Measurements from ENCODE around the gene TTLL11.

DNA sequence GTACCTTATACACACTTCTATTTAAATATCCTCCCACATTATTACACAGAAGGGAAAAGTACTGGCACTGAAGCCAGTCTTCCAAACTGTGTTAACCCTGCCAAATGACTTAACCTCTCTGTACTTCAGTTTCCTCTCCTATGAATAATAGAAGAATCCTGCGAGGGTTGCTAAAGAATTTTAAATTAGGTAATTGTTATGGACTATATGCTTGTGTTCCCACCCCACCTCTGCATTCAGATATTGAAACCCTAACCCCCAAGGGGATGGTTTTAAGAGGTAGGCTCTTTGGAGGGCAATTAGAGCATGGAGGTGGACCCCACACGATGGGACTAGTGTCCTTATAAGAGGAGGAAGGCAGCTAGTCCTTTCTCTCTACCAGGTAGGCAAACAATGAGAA lies 72.7 kb downstream of the TTLL11 start:
- TF ChIP-seq POLR2A (IDR thresholded peaks at IDR 0.05), result no peak
- TF ChIP-seq, protein P1, sequence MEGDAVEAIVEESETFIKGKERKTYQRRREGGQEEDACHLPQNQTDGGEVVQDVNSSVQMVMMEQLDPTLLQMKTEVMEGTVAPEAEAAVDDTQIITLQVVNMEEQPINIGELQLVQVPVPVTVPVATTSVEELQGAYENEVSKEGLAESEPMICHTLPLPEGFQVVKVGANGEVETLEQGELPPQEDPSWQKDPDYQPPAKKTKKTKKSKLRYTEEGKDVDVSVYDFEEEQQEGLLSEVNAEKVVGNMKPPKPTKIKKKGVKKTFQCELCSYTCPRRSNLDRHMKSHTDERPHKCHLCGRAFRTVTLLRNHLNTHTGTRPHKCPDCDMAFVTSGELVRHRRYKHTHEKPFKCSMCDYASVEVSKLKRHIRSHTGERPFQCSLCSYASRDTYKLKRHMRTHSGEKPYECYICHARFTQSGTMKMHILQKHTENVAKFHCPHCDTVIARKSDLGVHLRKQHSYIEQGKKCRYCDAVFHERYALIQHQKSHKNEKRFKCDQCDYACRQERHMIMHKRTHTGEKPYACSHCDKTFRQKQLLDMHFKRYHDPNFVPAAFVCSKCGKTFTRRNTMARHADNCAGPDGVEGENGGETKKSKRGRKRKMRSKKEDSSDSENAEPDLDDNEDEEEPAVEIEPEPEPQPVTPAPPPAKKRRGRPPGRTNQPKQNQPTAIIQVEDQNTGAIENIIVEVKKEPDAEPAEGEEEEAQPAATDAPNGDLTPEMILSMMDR (IDR thresholded peaks at IDR 0.05), result no peak
